SK-N-SH treated with all-trans-retinoic acid at 6 μM for 48 hours (cell line): Measurements from ENCODE around the gene URM1.

Experiments used
- ATAC-seq: fragments of 200-7000 bp; cut with Tn5 transposase; 3 replicates; pipeline ENCODE4 v1.9.1; 2020; ENCODE audit warnings: mild to moderate bottlenecking, moderate library complexity
- ARNTL ChIP-seq: fragments of 450-650 bp; formaldehyde crosslinking; IDR thresholded peaks from 2 replicates; pipeline ENCODE4 v1.5.0; 2020; ENCODE audit warnings: low read depth, mild to moderate bottlenecking, moderate library complexity, borderline replicate concordance
- BACH2 ChIP-seq: fragments of 250-450 bp; sonication (Bioruptor Pico); IDR thresholded peaks from 2 replicates; pipeline ENCODE4 v1.9.0; 2021; ENCODE audit warnings: mild to moderate bottlenecking, borderline replicate concordance
- CREB5 ChIP-seq: fragments of 250-450 bp; sonication (Bioruptor Pico); IDR thresholded peaks from 2 replicates; pipeline ENCODE4 v1.5.1; 2020; ENCODE audit warnings: low read depth, mild to moderate bottlenecking, moderate library complexity
- CSDC2 ChIP-seq: fragments of 250-450 bp; sonication (Bioruptor Pico); IDR thresholded peaks from 2 replicates; pipeline ENCODE4 v1.5.0; 2020; ENCODE audit warnings: mild to moderate bottlenecking, moderate library complexity
- CSRNP3 ChIP-seq: fragments of 250-450 bp; sonication (Bioruptor Pico); IDR thresholded peaks from 2 replicates; pipeline ENCODE4 v1.5.1; 2021; ENCODE audit warnings: mild to moderate bottlenecking, moderate library complexity
- ESRRG ChIP-seq: fragments of 250-450 bp; sonication (Bioruptor Pico); IDR thresholded peaks from 2 replicates; pipeline ENCODE4 v1.6.1; 2021; ENCODE audit warnings: mild to moderate bottlenecking
- GLIS3 ChIP-seq: fragments of 250-450 bp; sonication (Bioruptor Pico); IDR thresholded peaks from 2 replicates; pipeline ENCODE4 v1.5.0; 2020; ENCODE audit warnings: mild to moderate bottlenecking, moderate library complexity
- ISL1 ChIP-seq: fragments of 250-450 bp; sonication (Bioruptor Pico); IDR thresholded peaks from 2 replicates; pipeline ENCODE4 v2.1.2; 2022; ENCODE audit warnings: mild to moderate bottlenecking, moderate library complexity
- OSR1 ChIP-seq: fragments of 250-450 bp; sonication (Bioruptor Pico); IDR thresholded peaks from 2 replicates; pipeline ENCODE4 v1.8.0; 2022; ENCODE audit warnings: moderate library complexity, mild to moderate bottlenecking, inconsistent platforms
- PATZ1 ChIP-seq: fragments of 250-450 bp; sonication (Bioruptor Pico); IDR thresholded peaks from 2 replicates; pipeline ENCODE4 v1.8.0; 2020; ENCODE audit warnings: mild to moderate bottlenecking, moderate library complexity, borderline replicate concordance
- PPARA ChIP-seq: fragments of 250-450 bp; sonication (Bioruptor Pico); IDR thresholded peaks from 2 replicates; pipeline ENCODE4 v1.5.0; 2020; ENCODE audit warnings: mild to moderate bottlenecking, borderline replicate concordance
- SNAI2 ChIP-seq: fragments of 250-450 bp; sonication (Bioruptor Pico); IDR thresholded peaks from 2 replicates; pipeline ENCODE4 v1.5.0; 2020; ENCODE audit warnings: mild to moderate bottlenecking, moderate library complexity
- TCF4 ChIP-seq: fragments of 250-450 bp; sonication (Bioruptor Pico); IDR thresholded peaks from 2 replicates; pipeline ENCODE4 v1.8.0; 2021; ENCODE audit warnings: mild to moderate bottlenecking, moderate library complexity, borderline replicate concordance
- TOX ChIP-seq: fragments of 250-450 bp; sonication (Bioruptor Pico); IDR thresholded peaks from 2 replicates; pipeline ENCODE4 v1.8.0; 2021; ENCODE audit warnings: mild to moderate bottlenecking, moderate library complexity, borderline replicate concordance
- ZC3H10 ChIP-seq: fragments of 250-450 bp; sonication (Bioruptor Pico); IDR thresholded peaks from 2 replicates; pipeline ENCODE4 v1.5.1; 2021; ENCODE audit warnings: mild to moderate bottlenecking, moderate library complexity
- ZFP30 ChIP-seq: fragments of 450-650 bp; formaldehyde crosslinking; IDR thresholded peaks from 2 replicates; pipeline ENCODE4 v1.5.0; 2022; ENCODE audit warnings: mild to moderate bottlenecking, moderate library complexity
- ZNF565 ChIP-seq: fragments of 450-650 bp; formaldehyde crosslinking; conservative IDR thresholded peaks from 2 replicates; pipeline ENCODE4 v1.5.0; 2020; ENCODE audit warnings: low read depth, mild to moderate bottlenecking, moderate library complexity
- ZNF70 ChIP-seq: fragments of 450-650 bp; formaldehyde crosslinking; IDR thresholded peaks from 2 replicates; pipeline ENCODE4 v1.5.0; 2020; ENCODE audit warnings: mild to moderate bottlenecking, moderate library complexity
- ZNF8 ChIP-seq: fragments of 450-650 bp; formaldehyde crosslinking; IDR thresholded peaks from 2 replicates; pipeline ENCODE4 v1.5.0; 2020; ENCODE audit warnings: mild to moderate bottlenecking, moderate library complexity
- TF ChIP-seq, protein P1 (sequence below): fragments of 250-450 bp; sonication (Bioruptor Pico); IDR thresholded peaks from 2 replicates; pipeline ENCODE4 v1.5.0; 2020; ENCODE audit warnings: mild to moderate bottlenecking, moderate library complexity
- TF ChIP-seq, protein P2 (sequence below): fragments of 250-450 bp; sonication (Bioruptor Pico); IDR thresholded peaks from 2 replicates; pipeline ENCODE4 v1.8.0; 2021; ENCODE audit warnings: low read depth, mild to moderate bottlenecking, moderate library complexity, borderline replicate concordance

URM1 gene

DNA sequence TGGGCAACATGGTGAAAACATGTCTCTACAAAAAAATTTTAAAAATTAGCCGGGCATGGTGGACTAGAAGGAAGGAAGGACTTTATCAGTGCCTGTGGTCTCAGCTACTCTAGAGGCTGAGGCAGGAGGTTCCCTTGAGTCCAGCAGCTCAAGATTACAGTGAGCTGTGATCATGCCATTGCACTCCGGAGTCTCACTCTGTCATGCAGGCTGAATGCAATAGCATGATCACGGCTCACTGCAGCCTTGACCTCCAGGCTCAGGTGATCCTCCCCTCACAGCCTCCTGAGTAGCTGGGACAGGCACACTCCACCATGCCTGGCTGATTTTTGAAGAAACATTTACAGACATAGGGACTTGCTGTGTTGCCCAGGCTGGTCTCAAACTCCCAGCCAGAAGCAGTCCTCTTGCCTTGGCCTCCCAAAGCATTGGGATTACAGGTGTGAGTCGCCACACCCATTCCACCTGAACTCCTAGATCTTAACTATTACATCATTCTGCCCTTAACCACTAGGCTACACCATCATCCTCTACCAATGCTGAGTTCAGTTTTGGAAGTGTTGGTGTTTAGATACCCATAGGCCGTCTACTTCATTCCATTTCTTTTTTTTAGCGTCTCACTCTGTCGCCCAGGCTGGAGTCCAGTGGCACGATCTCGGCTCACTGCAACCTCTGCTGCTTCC, 2.0 kb upstream of the URM1 start (continued):
- TF ChIP-seq, protein P1, sequence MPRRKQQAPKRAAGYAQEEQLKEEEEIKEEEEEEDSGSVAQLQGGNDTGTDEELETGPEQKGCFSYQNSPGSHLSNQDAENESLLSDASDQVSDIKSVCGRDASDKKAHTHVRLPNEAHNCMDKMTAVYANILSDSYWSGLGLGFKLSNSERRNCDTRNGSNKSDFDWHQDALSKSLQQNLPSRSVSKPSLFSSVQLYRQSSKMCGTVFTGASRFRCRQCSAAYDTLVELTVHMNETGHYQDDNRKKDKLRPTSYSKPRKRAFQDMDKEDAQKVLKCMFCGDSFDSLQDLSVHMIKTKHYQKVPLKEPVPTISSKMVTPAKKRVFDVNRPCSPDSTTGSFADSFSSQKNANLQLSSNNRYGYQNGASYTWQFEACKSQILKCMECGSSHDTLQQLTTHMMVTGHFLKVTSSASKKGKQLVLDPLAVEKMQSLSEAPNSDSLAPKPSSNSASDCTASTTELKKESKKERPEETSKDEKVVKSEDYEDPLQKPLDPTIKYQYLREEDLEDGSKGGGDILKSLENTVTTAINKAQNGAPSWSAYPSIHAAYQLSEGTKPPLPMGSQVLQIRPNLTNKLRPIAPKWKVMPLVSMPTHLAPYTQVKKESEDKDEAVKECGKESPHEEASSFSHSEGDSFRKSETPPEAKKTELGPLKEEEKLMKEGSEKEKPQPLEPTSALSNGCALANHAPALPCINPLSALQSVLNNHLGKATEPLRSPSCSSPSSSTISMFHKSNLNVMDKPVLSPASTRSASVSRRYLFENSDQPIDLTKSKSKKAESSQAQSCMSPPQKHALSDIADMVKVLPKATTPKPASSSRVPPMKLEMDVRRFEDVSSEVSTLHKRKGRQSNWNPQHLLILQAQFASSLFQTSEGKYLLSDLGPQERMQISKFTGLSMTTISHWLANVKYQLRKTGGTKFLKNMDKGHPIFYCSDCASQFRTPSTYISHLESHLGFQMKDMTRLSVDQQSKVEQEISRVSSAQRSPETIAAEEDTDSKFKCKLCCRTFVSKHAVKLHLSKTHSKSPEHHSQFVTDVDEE = no peak
- no peak for TF ChIP-seq CREB5 (CRISPR knock-in tag)
- TF ChIP-seq ISL1 = no peak
- no peak for TF ChIP-seq TOX (CRISPR knock-in tag)
- TF ChIP-seq ZFP30 (CRISPR knock-in tag) = no peak
- TF ChIP-seq ZNF565 (CRISPR knock-in tag) = no peak
- TF ChIP-seq ZNF70 (CRISPR knock-in tag) = no peak
- no peak for TF ChIP-seq GLIS3 (CRISPR knock-in tag)
- no peak for TF ChIP-seq BACH2 (CRISPR knock-in tag)
- TF ChIP-seq ZNF8 (CRISPR knock-in tag) = no peak
- no peak for TF ChIP-seq ZC3H10 (CRISPR knock-in tag)
- no peak for TF ChIP-seq TCF4 (CRISPR knock-in tag)

GRCh38 chr9:128370367-128370751, 815 bp upstream of the URM1 start:
- ATAC-seq = peak; percentile 14

More at GRCh38 chr9:128370367-128370751, 815 bp upstream of the URM1 start:
- TF ChIP-seq, protein P2, sequence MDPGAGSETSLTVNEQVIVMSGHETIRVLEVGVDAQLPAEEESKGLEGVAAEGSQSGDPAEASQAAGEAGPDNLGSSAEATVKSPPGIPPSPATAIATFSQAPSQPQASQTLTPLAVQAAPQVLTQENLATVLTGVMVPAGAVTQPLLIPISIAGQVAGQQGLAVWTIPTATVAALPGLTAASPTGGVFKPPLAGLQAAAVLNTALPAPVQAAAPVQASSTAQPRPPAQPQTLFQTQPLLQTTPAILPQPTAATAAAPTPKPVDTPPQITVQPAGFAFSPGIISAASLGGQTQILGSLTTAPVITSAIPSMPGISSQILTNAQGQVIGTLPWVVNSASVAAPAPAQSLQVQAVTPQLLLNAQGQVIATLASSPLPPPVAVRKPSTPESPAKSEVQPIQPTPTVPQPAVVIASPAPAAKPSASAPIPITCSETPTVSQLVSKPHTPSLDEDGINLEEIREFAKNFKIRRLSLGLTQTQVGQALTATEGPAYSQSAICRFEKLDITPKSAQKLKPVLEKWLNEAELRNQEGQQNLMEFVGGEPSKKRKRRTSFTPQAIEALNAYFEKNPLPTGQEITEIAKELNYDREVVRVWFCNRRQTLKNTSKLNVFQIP (CRISPR knock-in tag) = no peak
- TF ChIP-seq ZNF565 (CRISPR knock-in tag) = no peak
- no peak for TF ChIP-seq ARNTL (CRISPR knock-in tag)
- no peak for TF ChIP-seq ZFP30 (CRISPR knock-in tag)
- no peak for TF ChIP-seq BACH2 (CRISPR knock-in tag)
- no peak for TF ChIP-seq SNAI2 (CRISPR knock-in tag)
- no peak for TF ChIP-seq PPARA (CRISPR knock-in tag)
- no peak for TF ChIP-seq ZNF70 (CRISPR knock-in tag)
- no peak for TF ChIP-seq OSR1 (CRISPR knock-in tag)
- TF ChIP-seq TOX (CRISPR knock-in tag) = no peak
- TF ChIP-seq PATZ1 (CRISPR knock-in tag) = no peak
- TF ChIP-seq CSRNP3 (CRISPR knock-in tag) = no peak
- no peak for TF ChIP-seq ESRRG
- no peak for TF ChIP-seq TCF4 (CRISPR knock-in tag)
- TF ChIP-seq ZC3H10 (CRISPR knock-in tag) = no peak
- no peak for TF ChIP-seq ISL1
- TF ChIP-seq, protein P1 = no peak
- TF ChIP-seq CSDC2 (CRISPR knock-in tag) = no peak
